ENCODE results near the gene CSNK2B.
"Not testable (repeated sequence)": the region's sequence is repeated elsewhere in the genome, so short reads cannot be mapped to it uniquely, and the experiment has no call there.

CSNK2B gene

DNA sequence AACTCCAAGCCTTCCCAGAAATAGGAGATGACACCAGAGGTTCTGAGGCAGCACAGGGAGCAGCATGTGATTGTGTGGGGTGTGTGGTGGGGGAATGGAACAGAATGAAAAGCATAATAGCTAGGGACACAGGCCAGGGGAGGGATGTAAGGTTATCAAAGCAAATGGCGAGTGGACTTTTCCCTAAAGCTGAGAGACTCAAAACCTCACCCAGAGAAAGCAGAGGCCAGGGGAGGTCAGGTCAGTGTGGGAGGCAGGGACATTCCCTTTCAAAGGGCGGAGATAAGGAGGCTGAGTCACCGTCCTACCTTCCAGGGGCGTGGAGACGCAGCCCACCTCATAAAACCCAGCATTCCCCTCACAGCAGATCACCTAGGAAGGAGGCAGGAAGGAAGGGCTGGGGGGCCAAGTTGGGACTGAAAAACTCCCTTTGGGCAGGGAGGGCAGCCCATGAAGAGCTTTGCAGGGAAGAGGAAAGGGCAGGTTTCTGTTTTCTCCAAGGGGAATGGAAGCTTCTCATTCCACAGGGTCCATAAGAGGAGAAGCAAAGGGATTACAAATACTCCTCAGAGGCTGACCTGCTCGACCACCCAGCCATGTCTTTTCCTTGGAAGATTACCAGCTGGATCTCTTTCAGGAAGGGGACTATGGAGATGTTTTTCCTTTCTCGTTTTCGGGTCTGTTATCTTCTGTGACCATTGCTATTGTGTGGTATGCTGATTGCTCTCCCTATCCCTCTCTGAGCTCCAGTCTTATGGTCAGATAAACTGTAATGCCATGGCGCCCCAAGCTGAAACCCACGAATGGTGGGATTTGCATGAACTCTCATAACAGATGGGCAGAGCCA is 24.6 kb downstream of the CSNK2B start:
- DNase-seq = no peak

DNA sequence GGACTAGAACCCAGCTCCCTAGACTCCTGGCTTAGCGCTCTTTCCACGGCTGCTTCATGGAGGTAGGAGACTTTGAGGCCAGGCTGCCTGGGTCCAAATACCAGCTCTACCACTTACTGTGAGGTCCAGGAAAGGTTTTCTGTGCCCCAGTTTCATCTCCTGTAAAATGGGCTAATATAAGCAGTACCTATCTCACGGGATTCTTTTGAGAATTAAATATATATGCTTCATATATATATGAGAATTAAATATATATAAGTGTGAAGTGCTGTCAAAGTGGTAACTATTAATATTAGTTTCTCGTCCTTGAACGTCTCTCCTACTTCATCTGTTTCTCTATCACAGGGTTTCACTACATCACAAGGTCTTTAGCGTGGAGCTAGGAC is 25.2 kb downstream of the CSNK2B start:
- no peak for DNase-seq

DNA sequence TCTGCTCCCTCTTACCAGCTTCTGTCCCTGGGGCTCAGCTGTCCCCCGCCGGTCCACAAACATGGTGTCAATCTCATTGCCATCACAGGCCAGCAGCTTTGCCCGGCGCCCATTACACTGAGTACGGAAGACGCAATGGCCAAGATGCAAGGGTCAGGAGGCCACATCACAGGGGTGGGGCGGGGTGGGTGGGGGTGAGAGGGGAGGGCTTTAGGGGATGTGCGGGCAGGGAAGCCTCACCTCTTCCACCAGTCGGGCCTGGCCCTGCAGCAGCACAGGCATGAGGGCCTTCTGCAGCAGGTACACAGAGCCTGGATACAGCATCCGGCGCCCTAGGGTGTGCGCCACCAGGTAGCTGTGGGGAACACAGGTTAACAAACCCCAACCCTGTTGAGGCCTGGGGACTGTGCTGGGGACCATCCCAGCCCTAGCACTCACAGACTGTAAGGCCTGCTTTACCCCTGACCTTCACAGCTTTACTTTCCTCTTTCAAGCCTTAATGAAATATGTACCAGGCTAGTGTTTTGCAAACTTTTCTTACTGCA is 25.8 kb downstream of the CSNK2B start:
- no peak for DNase-seq

DNA sequence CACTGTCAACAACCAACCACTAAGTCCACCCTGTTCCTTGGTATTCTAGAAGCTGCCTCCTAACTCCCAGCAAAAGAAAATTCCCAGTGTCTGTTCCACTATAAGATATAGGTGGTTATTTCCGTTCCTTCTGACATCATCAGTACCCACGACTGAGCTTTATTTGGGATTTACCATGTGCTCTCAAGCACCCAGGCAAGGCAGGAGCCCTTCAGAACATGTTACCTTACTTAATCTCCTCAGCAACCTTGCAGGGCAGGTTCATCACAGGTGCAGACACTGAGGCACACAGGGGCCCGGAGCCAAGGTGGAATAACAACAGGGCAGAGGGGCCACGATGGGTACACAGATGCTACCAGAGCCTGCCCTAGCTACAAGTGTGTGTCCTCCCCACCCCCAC is 26.5 kb downstream of the CSNK2B start:
- DNase-seq = no peak

DNA sequence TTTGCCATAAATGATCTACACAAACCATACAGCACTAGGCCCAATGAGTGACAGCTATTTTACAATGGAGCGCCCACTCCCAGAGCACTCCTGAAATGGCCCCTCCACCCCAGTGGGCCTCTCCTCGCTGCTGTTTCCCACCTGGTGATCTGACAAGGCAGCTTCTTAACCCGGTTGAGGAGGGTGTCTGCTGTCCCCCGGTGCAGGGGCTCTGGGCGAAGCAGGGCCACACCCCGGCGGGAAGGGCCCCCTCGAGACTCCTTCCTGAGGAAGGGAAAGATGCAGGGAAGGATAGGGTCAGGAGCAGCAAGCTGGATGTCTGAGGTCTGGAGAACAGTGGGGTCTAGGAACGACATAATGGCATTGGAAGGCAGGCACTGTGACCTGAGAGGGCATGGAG is 27.0 kb downstream of the CSNK2B start:
- DNase-seq = no peak

DNA sequence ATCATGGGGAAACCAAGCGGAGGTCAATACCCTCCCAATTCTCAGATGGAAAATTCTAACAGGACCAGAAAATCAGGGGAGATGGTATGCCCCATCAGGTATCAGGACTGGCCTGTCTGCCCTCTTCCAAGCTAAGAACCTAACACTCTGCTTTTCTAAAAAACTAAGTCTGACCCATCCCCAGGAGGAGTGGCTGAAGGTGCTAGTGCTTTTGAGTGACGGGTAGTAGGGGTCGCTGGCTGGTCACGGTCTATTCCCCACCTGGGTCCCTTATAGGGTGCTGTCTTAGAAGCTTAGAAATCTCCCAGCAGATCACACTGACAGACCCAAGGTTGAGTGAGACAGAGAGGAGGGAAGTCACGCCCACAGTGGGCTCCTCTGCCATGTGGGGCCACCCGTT is 27.7 kb downstream of the CSNK2B start:
- no peak for DNase-seq

DNA sequence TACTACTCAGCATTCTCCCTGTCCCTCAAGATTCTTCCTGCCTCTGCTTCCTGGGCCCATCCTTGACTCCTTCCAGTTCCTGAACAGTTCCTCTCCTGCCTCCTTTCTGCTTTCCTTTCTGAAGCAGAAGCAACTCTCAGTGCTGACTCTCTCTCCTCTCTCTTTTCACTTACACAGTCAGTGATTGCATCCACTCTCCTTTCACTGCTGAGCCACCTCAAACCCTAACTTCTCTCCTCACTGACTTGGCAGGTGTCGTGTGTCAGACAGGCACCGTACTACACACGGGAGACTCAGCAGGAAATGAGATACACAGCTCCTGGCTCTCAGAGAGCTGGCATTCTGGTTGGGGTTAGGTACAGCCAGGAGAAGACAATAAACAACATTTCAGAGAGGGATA is 31.7 kb downstream of the CSNK2B start:
- peak in 1 of 5 experiments; percentile 49 for DNase-seq

DNA sequence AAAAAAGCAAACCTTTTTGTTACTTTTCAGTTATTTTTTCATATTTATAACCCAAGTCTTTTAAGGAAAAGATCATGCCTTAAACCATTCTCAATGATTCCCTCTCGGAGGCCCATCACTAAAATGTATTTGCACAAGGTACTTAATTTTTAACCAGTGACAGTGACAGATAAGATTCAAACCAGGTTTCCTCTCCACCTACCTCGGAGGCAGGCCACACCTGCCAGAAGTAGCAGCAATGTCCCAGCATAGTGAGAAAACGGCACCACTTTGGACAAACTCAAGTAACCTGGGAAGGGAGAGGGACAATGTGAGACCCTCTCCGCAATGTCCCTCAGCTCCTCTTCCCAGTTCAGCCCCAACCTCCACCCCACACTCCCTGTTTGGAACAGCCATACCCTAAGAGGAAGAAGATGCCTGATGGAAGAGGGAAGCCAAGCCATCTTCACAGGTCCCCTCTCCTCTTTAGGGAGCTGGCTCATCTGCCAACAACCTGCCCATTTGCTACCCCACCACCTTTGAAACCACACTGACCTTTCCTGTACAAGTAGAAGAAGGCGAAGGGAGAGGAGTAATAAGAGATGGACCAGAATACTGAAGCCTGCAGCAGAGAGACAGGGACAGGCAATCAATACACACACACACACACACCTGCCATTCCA is 35.0 kb downstream of the CSNK2B start:
- DNase-seq = no peak

DNA sequence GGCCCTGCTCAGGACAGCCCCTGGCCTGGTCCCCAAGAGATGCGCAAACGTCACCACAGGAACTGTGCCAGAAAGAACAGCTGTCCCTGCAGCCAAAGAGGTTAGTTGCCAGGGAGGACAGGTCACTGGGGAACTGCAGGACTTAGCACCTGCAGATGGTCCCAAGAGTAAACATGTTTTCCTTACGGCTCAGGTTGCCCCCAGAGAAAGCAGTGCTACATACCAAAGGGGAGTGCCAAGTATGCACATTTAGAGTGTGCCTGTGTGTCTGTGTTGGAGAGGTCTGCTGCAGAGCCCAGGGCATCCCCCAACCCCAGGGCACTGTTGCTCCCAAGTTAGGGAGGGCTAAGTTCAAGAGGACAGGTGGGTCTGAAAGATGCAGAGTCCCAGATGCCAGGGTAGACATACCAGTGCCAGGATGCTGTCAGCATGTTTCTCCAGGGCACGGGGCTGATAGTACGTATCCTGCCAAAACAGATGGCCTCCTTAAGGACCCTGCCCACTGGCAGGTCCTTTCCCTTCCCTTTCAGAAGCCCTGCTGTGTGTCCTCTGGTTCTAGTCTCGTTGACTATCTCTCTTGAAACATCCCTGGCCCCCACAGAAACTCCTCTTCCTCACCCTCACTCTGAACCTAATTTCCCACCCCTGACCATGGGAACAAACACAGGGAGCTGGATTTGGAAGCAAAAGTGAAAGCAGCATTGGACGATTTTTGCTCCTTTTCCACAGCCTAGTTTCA is 36.0 kb downstream of the CSNK2B start:
- DNase-seq = no peak

DNA sequence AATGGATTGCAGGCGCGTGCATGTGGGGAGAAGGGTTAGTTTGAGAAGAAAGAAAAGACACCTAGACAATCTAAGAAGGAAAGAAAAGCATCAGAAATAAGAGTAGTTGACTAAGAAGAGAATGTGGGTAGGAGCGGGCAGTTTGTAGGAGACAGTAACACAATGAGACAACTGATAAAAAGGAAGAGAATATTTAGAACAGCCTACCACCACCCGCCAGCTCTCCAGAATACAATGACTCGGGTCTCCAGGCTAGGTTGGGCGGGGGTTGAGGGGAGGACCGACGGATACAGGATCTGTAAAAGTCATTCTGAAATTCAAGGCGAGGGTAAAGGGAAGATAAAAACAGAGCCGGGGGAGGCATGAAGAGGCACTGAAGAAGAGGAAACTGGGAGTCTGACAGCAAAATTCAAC is 36.5 kb downstream of the CSNK2B start:
- peak in 2 of 5 experiments; percentile 6 to 42 for DNase-seq

DNA sequence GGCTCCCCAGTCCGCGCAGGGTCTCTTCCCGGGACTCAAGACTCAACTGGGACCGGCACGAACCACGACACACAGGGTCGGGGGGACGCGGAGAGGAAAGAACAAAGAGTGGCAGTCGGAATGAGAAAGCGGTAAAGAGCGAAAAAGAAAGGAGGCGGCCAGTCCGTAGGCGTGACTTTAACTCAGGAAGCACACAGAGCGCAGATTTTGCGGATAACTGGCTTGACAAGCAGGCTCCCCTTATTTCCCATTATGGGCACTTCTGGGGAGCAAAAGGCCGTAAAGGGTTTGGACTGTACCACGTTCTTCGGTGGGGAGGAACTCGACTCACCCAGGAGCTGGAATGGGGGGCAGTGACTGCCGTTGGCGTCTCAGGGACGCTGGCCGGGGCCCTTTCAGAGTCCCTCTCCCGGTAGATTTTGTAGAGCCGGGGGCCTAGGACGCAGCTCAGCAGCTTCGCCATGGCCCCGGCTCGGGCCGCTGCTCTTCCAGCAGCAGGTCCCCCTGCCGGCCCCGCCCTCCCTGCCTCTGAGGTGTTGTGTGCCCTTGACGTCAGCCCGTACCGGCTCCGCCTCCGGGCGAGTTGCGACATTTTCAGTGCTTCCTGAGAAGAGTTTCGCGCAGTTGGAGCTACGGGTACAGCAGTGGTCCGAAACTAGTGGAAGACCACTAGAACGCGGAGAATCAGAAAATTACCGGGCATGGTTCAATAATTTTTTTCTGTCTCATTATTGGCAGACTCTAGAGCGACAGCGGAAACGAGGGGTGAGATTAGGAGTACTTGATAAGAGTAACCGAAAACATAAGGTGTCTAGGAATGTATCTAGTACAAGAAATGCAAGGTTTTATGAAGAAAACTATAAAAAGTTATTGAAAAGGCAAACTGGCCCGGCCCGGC is 37.2 kb downstream of the CSNK2B start, which contains the start of gene ABHD16A:
Gene ABHD16A, minus strand, starts transcription at position 506 of the 898 bp plus-strand sequence. Its CDS starts 43 bp downstream, at position 463.
- peak; percentile 90 to 99 (median 95) for DNase-seq

DNA sequence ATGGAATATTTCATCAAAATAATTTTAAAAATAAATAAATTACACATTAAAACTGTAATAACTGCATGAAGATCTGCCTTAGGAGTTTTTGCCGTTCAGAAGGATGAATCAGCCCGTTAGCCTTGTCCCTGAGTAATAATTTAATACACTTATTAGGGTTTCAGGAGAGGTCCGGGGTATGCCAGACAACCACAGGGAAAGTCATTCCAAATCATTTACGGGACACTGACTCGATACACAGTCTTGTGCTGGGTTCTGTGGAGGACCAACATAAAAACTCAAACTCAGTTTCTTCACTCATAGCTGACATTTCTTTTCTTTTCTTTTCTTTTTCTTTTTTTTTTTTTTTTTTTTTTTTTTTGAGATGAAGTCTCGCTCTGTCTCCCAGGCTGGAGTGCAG is 40.1 kb downstream of the CSNK2B start:
- DNase-seq = no peak

DNA sequence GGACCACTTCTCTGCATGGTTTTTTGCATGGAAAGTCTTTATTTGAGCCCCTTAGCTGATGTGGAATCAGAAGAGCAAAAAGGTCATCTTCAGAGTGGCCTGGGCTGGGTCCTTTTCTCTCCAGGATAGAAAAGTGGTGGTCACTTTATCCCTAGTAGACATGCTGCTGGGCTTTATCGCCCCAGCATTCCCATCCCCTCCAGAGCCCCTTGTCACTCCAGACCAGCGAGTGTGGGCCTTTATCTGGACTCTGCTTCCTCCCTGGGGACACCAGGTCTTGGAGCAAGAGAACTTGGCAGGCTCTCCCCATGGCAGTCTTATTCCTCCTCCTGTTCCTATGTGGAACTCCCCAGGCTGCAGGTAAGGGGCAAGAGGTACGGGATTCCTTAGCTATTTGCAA is 40.7 kb downstream of the CSNK2B start, which contains the start of gene LY6G6F:
Gene LY6G6F, plus strand, starts transcription at position 268 of the 400 bp plus-strand sequence. Its CDS starts 41 bp downstream, at position 309.
- no peak for DNase-seq

DNA sequence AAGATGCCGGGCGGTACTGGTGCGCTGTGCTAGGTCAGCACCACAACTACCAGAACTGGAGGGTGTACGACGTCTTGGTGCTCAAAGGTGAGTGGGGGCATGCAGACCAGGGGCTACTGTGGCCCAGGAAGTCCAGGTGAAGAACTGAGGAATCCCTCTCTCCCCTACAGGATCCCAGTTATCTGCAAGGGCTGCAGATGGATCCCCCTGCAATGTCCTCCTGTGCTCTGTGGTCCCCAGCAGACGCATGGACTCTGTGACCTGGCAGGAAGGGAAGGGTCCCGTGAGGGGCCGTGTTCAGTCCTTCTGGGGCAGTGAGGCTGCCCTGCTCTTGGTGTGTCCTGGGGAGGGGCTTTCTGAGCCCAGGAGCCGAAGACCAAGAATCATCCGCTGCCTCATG is 41.8 kb downstream of the CSNK2B start:
- no peak for DNase-seq

DNA sequence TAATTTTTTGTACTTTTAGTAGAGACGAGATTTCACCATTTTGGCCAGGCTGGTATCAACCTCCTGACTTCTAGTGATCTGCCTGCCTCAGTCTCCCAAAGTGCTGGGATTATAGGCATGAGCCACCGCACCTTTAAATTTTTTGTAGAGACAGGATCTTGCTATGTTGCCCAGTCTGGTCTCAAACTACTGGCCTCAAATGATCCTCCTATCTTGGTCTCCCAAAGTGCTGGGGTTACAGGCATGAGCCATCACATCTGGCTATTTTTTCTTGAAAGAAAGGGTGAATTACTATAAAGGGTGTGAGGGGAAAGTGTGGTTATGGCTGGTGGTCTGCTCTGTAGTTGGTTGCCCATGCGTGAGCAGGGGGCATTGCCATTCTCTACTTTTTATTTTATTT is 42.3 kb downstream of the CSNK2B start:
- no peak for DNase-seq

DNA sequence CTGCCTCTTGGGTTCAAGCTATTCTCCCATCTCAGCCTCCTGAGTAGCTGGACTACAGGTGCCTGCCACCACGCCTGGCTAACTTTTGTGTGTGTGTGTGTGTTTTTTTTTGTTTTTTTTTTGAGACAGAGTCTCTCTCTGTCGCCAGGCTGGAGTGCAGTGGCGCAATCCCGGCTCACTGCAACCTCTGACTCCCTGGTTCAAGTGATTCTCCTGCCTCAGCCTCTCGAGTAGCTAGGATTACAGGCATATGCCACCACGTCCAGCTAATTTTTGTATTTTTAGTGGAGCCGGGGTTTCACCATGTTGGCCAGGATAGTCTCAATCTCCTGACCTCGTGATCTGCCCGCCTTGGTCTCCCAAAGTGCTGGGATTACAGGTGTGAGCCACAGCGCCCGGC is 43.3 kb downstream of the CSNK2B start:
- DNase-seq = not testable (repeated sequence)

DNA sequence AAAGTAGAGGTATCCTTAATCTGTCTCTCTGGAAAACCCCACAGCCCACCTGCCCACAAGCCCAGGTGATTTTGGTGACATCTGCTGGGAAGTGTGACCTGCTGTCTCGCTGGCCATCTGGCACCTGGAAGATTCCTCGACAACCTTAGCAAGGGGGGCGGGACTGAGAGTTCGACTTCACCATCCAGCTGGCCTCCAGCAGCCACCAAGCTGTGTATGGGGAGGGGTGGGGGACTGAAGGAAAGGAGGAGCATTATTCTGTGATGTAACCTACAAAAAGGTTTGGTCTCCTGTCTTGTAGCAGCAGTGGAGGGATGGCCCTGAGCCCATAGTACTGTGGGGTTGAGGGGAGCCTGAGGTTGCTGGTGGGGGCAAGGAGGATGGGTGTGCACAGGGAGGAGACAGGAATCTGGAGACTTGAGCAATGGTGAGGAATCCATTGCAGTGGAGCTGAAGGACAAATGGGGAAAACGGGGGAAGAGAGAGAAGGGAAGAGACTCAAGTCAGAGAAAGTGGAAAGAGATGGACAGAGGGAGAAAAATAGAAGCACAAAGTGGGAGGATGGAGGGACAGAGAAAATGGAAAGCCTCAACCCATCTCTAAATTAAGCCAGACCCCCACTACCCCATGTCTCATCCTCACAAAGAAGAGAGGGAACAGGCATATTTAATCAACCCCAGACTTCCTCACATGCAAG is 44.8 kb downstream of the CSNK2B start:
- DNase-seq = no peak

DNA sequence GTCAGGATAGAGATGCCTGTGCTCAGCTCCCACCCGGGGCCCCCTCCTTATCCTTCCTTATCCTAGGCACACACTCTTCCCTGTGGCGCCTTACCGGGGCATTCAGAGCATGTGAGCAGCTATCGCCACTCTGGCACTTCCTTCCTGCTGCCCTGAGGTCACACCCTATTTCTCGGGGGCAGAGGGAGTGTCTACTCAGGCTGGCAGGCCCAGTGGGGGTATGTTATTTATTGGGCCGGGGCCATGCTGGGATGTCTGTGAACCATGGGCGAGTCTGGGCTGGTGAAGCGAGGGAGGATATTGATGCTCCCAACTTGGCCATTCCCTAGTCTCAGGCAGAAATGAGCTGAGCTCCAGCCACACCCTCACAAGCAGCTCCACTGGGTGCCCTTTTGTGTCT is 45.4 kb downstream of the CSNK2B start:
- DNase-seq = no peak

DNA sequence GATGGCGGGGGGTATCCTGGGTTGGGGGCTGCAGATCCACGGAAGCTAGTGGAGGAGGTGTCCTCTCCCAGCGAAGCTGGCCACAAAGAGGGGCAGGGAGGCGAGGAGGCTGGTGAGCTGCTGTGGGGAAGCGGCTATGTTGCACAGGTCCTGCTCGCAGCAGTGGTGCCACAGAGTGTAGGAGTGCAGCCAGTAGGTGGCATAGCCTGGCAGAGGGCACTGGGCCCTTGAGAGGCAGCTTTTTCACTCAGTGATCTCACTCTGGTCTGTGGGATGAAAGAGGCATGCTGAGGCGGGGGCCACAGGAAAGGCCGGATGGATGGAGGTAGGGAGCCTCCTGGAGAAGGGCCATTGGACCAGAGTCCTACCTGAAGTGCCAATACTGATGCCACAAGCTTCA is 46.4 kb downstream of the CSNK2B start:
- peak in 1 of 5 experiments; percentile 63 for DNase-seq

DNA sequence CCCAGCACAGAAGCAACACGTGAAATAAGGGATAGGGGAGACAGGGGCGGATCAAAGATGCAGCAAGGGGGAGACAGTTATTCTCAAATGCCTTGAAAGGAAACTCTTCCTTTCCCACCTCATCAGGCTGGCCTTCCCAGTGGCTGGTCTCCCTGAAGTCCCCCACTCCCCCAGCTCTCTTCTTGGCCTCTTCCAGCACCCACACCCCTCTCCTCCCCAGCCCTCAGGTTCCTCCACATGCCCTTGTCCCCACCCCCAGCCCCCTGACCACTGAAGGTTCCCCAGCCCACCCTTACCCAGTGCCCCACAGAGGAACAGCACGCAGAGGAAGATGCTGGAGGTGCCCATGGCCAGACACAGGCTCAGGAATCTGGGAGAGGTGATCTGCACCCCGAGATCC is 47.6 kb downstream of the CSNK2B start:
- DNase-seq = no peak

DNA sequence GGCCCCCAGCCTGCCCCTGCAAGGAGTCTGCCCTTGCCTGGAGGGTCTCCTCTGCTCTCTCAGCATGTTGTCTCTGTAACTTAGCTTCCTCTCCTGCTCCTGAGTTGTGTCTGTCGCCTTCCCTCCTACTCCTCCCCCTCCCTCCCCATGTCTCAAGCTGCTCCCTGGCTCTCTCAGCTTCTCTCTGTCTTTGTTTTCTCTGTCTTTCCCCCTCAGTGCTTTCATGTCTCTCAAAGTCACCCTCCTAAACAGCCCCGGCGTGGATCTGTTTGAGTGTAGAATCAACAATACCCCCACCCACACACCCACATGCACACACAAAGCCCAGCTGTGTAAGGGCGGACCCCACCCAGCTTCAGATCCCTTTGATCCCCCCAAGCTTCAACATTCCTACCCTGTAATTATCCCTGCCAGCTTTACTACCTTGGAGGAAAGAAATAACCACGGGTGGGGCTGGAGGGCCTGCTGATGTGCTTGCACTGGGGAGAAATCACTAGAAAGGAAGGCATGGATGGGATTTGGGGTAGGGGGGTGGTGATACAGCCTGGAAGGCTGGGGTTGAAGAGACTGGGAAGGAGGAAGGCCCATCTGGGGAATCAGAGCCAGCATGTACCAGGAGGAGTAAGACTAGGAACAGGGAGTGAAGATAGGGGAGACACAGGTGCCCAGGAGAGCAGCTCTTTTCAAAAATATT is 48.3 kb downstream of the CSNK2B start:
- no peak for DNase-seq
